K562 (cell line): ENCODE results near the gene SLC25A17. TPM values are rescaled to one million over a fixed set of nuclear protein-coding genes. Genes with fewer than 3 reads are reported as not detected.

ENCODE experiments used
- ATAC-seq: fragments of 200-7000 bp; cut with Tn5 transposase; 3 replicates; pipeline ENCODE4 v1.9.1; 2020; ENCODE audit warnings: moderate library complexity
- BruUV-seq: library from RNA; stranded (reverse); fragments of 400-500 nt; replicated peaks from 2 replicates; lab custom pipeline; 2021; lab: Mats Ljungman, UMichigan
- CTCF ChIA-PET: fragments of 300-600 bp; formaldehyde crosslinking; extraction: SDS; loops from one replicate; lab custom pipeline; 2021; ENCODE audit warnings: low intra/inter-chr PET ratio; lab: Yijun Ruan, JAX
- POLR2A ChIA-PET: fragments of 300-600, 350-650 bp; sonication (Branson Sonifier 250); formaldehyde crosslinking; extraction: SDS; loops from one replicate; lab custom pipeline; 2021; ENCODE audit warnings: antibody characterized with exemption, inconsistent platforms; lab: Yijun Ruan, JAX
- DNase-seq, 4 experiments: peaks; one replicate each; pipeline versions ENCODE4 v3.0.0 to v3.0.0-alpha.2; 2011 to 2018; ENCODE audit warnings: low spot score in 3 of 4, mixed read lengths in 3 of 4; ENCODE audit errors: extremely low read depth in 1 of 4
- FAIRE-seq: peaks from 2 replicates; lab custom pipeline; 2011; peaks lifted over from hg19 to GRCh38; lab: Jason Lieb, UNC
- H2AFZ ChIP-seq: 2 replicates; pipeline ENCODE4 v1.6.0; 2011; ENCODE audit warnings: low read depth, low read length, control low read depth, inconsistent platforms
- H3K27ac ChIP-seq: fragments of 200-600 bp; 3 replicates; pipeline ENCODE4 v1.8.0; 2011; ENCODE audit warnings: low read depth, mild to moderate bottlenecking, control low read depth, inconsistent platforms, low read length, moderate library complexity, mixed read lengths; ENCODE audit errors: extremely low read depth
- H3K27me3 ChIP-seq, 2 experiments: fragments of 300-600 bp in 1 of 2; 2 replicates in 1 of 2; 3 replicates in 1 of 2; pipeline versions ENCODE4 v1.6.0 to v1.8.0; 2011; ENCODE audit warnings: inconsistent platforms in 2 of 2, low read length in 2 of 2, mild to moderate bottlenecking in 1 of 2, mixed read lengths in 1 of 2, moderate library complexity in 1 of 2; ENCODE audit not compliant: control insufficient read depth in 2 of 2, insufficient read depth in 2 of 2
- H3K36me3 ChIP-seq: fragments of 300-600 bp; 3 replicates; pipeline ENCODE4 v1.8.0; 2011; ENCODE audit warnings: mild to moderate bottlenecking, low read length, inconsistent platforms; ENCODE audit not compliant: control insufficient read depth, insufficient read depth
- H3K4me1 ChIP-seq, 2 experiments: fragments of 200-600 bp in 1 of 2; replicated peaks in 1 of 2; 2 replicates in 1 of 2; 3 replicates in 1 of 2; pipeline versions ENCODE4 v1.5.1 to v1.8.0; 2011; ENCODE audit warnings: inconsistent platforms in 2 of 2, low read length in 2 of 2, mild to moderate bottlenecking in 1 of 2, mixed read lengths in 1 of 2, moderate library complexity in 1 of 2; ENCODE audit not compliant: control insufficient read depth in 2 of 2, insufficient read depth in 2 of 2
- H3K4me2 ChIP-seq: 2 replicates; pipeline ENCODE4 v1.6.1; 2011; ENCODE audit warnings: low read length, control low read depth, inconsistent platforms, mixed read lengths; ENCODE audit not compliant: insufficient read depth
- H3K4me3 ChIP-seq: fragments of 200-600 bp; sonication (generic), shearing (Covaris generic); 2 replicates; pipeline ENCODE4 v1.5.1; 2016; ENCODE audit warnings: control low read depth, inconsistent platforms
- H3K79me2 ChIP-seq: fragments of 200-600 bp; 3 replicates; pipeline ENCODE4 v1.8.0; 2011; ENCODE audit warnings: low read length, inconsistent platforms; ENCODE audit not compliant: control insufficient read depth, insufficient read depth
- H3K9ac ChIP-seq, 2 experiments: 2 replicates each; pipeline versions ENCODE4 v1.6.0 to v1.6.1; 2011; ENCODE audit warnings: low read depth in 2 of 2, low read length in 2 of 2, control low read depth in 1 of 2, inconsistent platforms in 1 of 2, mild to moderate bottlenecking in 1 of 2, mixed read lengths in 1 of 2; ENCODE audit not compliant: insufficient read depth in 1 of 2
- H3K9me1 ChIP-seq: one replicate; pipeline ENCODE4 v1.6.0; 2011; ENCODE audit warnings: inconsistent platforms, mild to moderate bottlenecking, low read length, moderate library complexity; ENCODE audit not compliant: control insufficient read depth, insufficient read depth
- H3K9me3 ChIP-seq: replicated peaks from 2 replicates; pipeline ENCODE4 v1.5.1; 2011; ENCODE audit warnings: low read depth, low read length, inconsistent platforms; ENCODE audit not compliant: control insufficient read depth, insufficient read depth
- H4K20me1 ChIP-seq: replicated peaks from 2 replicates; pipeline ENCODE4 v1.6.1; 2011; ENCODE audit warnings: low read length, inconsistent platforms, mixed read lengths; ENCODE audit not compliant: control insufficient read depth, insufficient read depth
- CHD4 ChIP-seq: fragments of 200-600 bp; sonication (generic); IDR thresholded peaks from 3 replicates; pipeline ENCODE4 v1.6.1; 2012; ENCODE audit warnings: low read depth, mild to moderate bottlenecking, mixed read lengths, low read length, inconsistent platforms; ENCODE audit not compliant: insufficient read depth, insufficient replicate concordance, poor library complexity, severe bottlenecking
- MEIS2 ChIP-seq: fragments of 450-650 bp; IDR thresholded peaks from 2 replicates; pipeline ENCODE4 v1.6.1; 2014; ENCODE audit warnings: mild to moderate bottlenecking; ENCODE audit not compliant: partially characterized antibody
- RBM17 ChIP-seq: fragments of 200-400 bp; formaldehyde crosslinking; IDR thresholded peaks from 2 replicates; pipeline ENCODE4 v1.6.1; 2017; ENCODE audit warnings: low read depth, mild to moderate bottlenecking, low read length, borderline replicate concordance
- ZBED1 ChIP-seq: IDR thresholded peaks from 2 replicates; pipeline ENCODE4 v1.6.1; 2014
- ZFP36 ChIP-seq: fragments of 150-350 bp; IDR thresholded peaks from 2 replicates; pipeline ENCODE4 v1.6.1; 2018; ENCODE audit warnings: low read length, low read depth; ENCODE audit not compliant: partially characterized antibody
- WGBS: fragments of 100-300 bp; shearing (Covaris generic); methylation state at CpG from one replicate; pipeline ENCODE4 v1.1.6; 2016; ENCODE audit warnings: low coverage, mixed read lengths; ENCODE audit not compliant: insufficient coverage; ENCODE audit errors: missing lambda C conversion rate; 5-methylcytosine and 5-hydroxymethylcytosine counted together
- in situ Hi-C: fragments of 300-500 bp; cut with MboI; formaldehyde crosslinking; loops from 4 replicates; pipeline ENCODE4 v1.15.0; 2018; ENCODE audit warnings: inconsistent platforms, mixed read lengths
- intact Hi-C: fragments of 100-400 bp; cut with micrococcal nuclease; formaldehyde crosslinking; loops from 2 replicates; pipeline ENCODE4 v1.14.2; 2022
- polyA plus RNA-seq, 8 experiments: library from polyadenylated mRNA; depleted of rRNA in 4 of 8; stranded (reverse) in 5 of 8; unstranded in 3 of 8; fragments of >200 nt; fragmentation: Nextera tagmentation in 2 of 8; fragmentation: Illumina TruSeq in 1 of 8; extraction: Ambion mirVana in 2 of 8; extraction: Trizol in 1 of 8; gene quantifications; 2 replicates each; pipeline versions ENCODE4 v1.2.1 to v1.2.3, GENCODE V29; 2011 to 2014; ENCODE audit warnings: inconsistent platforms in 1 of 8, missing spikeins in 1 of 8
- total RNA-seq, 7 experiments: library from RNA; depleted of rRNA in 6 of 7; stranded (reverse); fragments of >200 nt in 6 of 7; fragmentation: Illumina TruSeq in 2 of 7; extraction: Trizol in 2 of 7; gene quantifications; 2 replicates each; pipeline versions ENCODE4 v1.2.1 to v1.2.3, GENCODE V29; 2011 to 2021; ENCODE audit warnings: low replicate concordance in 1 of 7

Gene SLC25A17
- total and polyA plus RNA-seq, 9 of the 15 experiments (the other 6 are each of a cell fraction or from before 2014, with no cell fraction given) = 32.6 to 136 (median 56.2) TPM

DNA sequence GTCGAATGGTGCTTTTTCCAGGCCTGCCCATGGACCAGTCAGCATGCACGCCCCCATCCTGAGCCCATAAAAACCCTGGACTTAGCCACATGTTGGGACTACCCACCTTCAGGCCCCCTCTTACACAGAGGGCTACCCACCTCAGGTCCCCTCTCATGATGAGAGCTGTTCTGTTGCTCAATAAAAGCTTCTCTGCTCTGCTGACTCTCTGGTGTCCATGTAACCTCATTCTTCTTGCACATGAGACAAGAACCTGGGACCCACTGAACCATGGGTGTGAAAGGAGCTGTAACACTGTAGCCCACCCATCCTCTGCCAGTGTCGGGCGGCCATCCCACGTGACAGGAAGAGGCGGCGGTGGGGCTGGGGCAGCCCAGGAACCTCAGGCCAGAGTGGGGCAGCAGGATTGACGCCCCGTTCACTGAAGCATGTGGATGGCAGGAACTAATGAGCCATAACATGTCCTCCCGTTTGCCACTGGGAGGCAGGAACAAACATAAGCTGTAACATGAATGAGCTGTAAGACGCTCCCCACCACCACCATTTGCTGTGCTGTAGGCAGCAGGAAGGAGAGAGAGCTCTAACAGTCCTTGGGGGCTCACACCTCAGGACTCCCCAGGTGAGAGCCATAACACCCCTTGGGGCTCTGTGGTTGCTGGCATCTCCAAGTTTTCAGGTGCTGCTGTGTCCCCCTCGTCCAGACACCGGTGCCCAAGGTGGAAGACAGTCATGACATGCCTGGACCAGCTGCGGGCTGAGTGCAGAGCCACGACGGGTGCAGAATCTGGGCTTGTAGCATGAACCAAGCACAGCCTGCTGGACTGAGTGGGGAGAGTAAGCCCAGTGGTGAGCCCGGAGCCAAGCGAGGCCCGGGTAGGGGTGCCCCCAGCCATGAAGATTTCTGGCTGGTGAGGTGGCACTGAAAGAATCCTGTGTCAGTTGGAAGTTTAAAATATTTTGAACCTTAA is 70.5 kb downstream of the SLC25A17 start:
- BruUV-seq = no TSS peak
- no peak for ATAC-seq
- TF ChIP-seq ZBED1 (no peak), ZFP36 (peak; percentile 21)
- TF ChIP-seq, all 486 proteins: peak for 1
- no peaks in the 10 kb centered on the region for H3K79me2 ChIP-seq
- H3K4me2 ChIP-seq = no peak overlapping the region
- H3K9me1 ChIP-seq = no peaks in the 10 kb centered on the region
- H3K27me3 ChIP-seq = peaks cover 3 to 14% of the 10 kb centered on the region in 2 experiments; a peak in 3 of 5 replicates
- no peak overlapping the region for H3K4me3 ChIP-seq
- intact Hi-C loops = no loop called here
- H3K36me3 ChIP-seq = no peaks in the 10 kb centered on the region
- H3K9ac ChIP-seq = no peak overlapping the region
- in situ Hi-C loops = no loop called here
- DNase-seq (no peak), FAIRE-seq (no peak)
- H4K20me1 ChIP-seq = no peaks in the 10 kb centered on the region
- H3K27ac ChIP-seq = no peak overlapping the region
- 30% methylated on average over 18 of the region's 19 CpGs for WGBS
- ChIA-PET CTCF (no interaction called here), POLR2A (interaction anchor here (1.8 kb wide), 1 partner anchor 34 kb away, joined by 5 read pairs; no protein-coding TSS in a partner anchor)
- H3K9me3 ChIP-seq = peaks cover 5% of the 10 kb centered on the region
- peaks cover 1 to 5% of the 10 kb centered on the region in 2 experiments; a peak in 4 of 5 replicates for H3K4me1 ChIP-seq
- no peak overlapping the region for H2AFZ ChIP-seq

DNA sequence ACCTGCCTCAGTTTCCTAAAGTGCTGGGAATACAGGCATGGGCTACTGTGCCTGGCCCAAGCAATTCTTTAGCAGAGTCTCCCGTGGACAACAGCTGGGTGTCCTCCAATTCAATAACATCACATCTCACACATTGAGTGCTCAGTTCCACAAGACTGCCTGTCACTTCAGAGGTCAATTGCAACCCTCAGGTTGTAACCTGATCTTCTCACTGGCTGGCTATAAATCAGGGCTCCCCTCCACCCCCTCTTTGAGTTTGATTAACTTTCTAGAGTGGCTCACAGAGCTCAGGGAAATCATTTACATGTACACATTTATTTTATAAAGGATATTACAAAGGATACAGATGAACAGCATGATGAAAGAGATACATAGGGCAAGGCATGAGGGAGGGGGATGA is 71.8 kb downstream of the SLC25A17 start:
- FAIRE-seq (no peak), ATAC-seq (no peak), DNase-seq (no peak)
- POLR2A ChIA-PET = interaction anchor here (1.2 to 1.8 kb wide), 2 partner anchors 12 to 33 kb away, joined by 3 to 5 read pairs; no protein-coding TSS in a partner anchor
- no peaks in the 10 kb centered on the region for H4K20me1 ChIP-seq
- H3K9ac ChIP-seq = no peak overlapping the region
- peaks cover 5% of the 10 kb centered on the region for H3K9me3 ChIP-seq
- no peak overlapping the region for H3K4me3 ChIP-seq
- no peak overlapping the region for H3K27ac ChIP-seq
- intact Hi-C loops = no loop called here
- peaks cover 0 to 6% of the 10 kb centered on the region in 2 experiments; a peak in 1 of 5 replicates for H3K27me3 ChIP-seq
- in situ Hi-C loops = no loop called here
- H3K79me2 ChIP-seq = no peaks in the 10 kb centered on the region
- no TSS peak for BruUV-seq
- peaks cover 6% of the 10 kb centered on the region in 2 experiments; a peak in 3 of 5 replicates for H3K4me1 ChIP-seq
- CTCF ChIA-PET = no interaction called here
- H3K9me1 ChIP-seq = no peaks in the 10 kb centered on the region
- 0% methylated on average over 1 of the region's 1 CpG for WGBS
- H2AFZ ChIP-seq = no peak overlapping the region
- H3K36me3 ChIP-seq = no peaks in the 10 kb centered on the region
- no peak overlapping the region for H3K4me2 ChIP-seq
- TF ChIP-seq RBM17 = no peak
- TF ChIP-seq CHD4 = no peak
- peak; percentile 12 for TF ChIP-seq MEIS2
